GM18858 (cell line): ENCODE results near the gene CFAP126.
"Not testable (repeated sequence)": the region's sequence is repeated elsewhere in the genome, so short reads cannot be mapped to it uniquely, and the experiment has no call there.

Experiments used
- ATAC-seq: cut with Tn5 transposase; IDR thresholded peaks from one replicate; pipeline ENCODE4 v1.9.1; 2021; ENCODE audit not compliant: unreplicated experiment

Gene CFAP126

GRCh38 chr1:161382214-161383019, 14.7 kb upstream of the CFAP126 start:
- ATAC-seq, result no peak

DNA sequence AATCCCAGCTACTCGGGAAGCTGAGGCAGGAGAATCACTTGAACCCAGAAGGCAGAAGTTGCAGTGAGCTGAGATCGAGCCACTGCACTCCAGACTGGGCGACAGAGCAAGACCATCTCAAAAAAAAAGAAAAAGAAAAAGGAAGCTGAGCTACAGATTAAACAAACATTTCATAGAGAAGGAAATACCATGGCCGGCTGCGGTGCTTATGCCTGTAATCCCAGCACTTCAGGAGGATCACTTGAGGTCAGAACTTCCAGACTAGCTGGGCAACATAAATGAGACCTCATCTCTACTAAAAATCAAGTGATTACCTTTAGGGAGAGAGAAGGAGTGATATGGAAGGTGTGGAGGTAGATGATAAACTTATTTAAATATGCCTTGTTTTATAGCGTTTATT, 14.0 kb upstream of the CFAP126 start:
- ATAC-seq, result no peak

GRCh38 chr1:161379071-161379470, 11.4 kb upstream of the CFAP126 start:
- no peak for ATAC-seq

DNA sequence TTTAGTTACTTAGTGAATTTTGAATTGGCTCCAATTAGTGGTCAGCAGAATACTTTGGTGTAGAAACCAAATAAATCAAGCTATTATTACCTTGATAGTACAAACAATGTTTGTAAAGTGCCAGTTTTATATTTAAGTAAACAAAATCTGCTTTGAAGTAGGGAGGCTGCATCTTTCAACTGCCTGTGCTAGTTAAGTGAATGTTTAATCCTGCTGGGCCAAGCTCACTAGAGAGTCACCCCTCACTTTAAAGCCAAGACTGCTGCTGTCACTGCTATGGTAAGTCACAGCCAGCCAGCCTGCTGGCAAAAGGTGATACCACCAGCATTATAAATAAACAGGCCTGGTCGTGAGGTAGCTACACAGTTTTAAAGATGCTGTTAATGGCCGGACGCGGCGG, 10.3 kb upstream of the CFAP126 start:
- no peak for ATAC-seq

GRCh38 chr1:161374373-161374772, 6.7 kb upstream of the CFAP126 start:
- ATAC-seq, result no peak

DNA sequence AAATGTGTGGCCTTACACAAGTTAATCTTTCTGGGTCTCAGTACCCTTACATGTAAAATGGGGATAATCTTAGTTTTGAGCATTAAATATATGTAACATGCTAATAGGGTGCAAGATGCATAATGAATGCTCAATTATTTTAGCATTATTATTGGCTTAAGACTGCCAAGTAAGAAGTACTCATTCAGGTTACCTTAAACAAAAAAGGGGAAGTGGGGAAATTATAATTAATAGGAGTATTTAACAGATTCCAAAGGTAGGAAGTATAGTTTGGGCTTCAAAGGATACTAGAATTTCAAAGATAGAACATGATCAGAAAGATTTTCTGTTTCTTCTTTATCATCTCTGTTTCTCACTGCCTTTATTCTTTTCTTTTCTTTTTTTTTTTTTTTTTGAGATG, 5.8 kb upstream of the CFAP126 start:
- no peak for ATAC-seq

- ATAC-seq, result no peak
These were observed 2.5 kb downstream of the CFAP126 start for GRCh38 chr1:161365207-161365606.

GRCh38 chr1:161364332-161364731, 3.3 kb downstream of the CFAP126 start:
- ATAC-seq, result no peak

- no peak for ATAC-seq
These were observed 8.4 kb downstream of the CFAP126 start for GRCh38 chr1:161359291-161359690.

DNA sequence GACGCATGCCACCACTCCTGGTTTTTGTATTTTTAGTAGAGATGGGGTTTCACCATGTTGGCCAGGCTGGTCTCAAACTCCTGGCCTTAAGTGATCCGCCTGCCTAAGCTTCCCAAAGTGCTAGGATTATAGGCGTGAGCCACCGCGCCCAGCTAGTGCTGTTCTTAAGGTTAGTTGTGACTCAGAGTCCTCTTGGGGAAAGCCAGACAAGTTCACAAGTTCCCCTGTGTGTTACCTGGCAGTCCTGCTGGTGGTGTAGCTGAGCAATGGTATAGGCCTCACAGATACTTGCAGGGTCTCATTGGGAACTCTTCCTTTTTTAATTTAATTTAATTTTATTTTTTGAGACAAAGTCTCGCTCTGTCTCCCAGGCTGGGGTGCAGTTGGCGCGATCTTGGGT, 10.6 kb downstream of the CFAP126 start:
- ATAC-seq, result no peak

DNA sequence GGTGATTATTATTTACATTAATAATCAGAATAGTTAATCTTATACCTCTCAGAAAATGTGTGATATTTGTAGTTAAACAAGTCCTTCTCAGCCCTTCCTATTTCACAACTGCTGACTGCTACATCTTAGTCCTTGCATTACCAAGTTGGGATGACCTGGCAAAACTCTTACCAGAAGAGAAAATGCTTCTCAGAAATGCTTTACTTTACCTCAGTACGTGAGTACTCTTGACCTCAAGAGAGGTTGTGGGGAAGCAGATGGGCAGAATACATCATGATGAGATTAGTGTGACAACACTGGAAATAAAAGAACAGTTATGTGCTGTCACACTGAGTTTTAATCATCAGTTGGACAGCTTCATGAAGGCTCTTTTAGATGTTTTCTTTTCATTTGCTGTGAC, 16.2 kb downstream of the CFAP126 start:
- no peak for ATAC-seq

GRCh38 chr1:161350671-161351070, 17.0 kb downstream of the CFAP126 start:
- no peak for ATAC-seq

GRCh38 chr1:161342821-161343220, 24.9 kb downstream of the CFAP126 start:
- ATAC-seq, result no peak

DNA sequence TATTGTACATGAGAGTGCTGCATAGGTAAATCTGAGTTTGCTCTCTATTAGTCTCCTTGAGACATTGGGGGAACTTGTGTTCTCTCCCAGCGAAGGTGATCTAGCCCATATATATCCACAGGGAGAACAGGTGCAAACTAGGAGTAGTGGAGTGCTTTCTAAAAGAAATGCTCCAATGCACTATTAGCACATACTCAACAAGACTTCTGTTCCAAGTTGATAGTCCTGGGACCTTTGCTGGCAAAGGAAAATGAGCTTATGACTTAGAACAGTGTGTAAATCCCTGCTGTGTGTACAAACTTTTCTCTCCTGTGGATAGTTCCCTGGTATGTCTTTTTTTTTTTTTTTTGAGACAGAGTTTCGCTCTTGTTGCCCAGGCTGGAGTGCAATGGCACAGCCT, 25.5 kb downstream of the CFAP126 start:
- no peak for ATAC-seq

DNA sequence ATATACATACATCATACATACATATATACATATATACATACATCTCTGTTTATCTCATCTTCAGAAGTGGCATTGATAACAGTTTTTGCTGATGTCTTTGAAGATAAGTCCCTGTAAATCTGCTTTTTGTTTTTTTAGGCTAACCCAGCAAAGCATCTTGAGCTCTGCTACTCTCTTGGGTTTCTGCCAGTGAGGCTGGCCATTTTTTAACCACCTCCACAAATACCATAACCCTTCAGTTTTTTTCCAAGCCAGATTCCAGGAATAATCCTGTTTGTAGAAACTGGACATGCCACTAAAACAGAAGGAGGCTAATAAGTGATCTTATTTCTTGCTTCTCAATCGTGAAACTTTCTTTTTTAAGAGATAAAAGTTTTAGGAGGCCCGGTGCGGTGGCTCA, 31.9 kb downstream of the CFAP126 start:
- ATAC-seq, result no peak

DNA sequence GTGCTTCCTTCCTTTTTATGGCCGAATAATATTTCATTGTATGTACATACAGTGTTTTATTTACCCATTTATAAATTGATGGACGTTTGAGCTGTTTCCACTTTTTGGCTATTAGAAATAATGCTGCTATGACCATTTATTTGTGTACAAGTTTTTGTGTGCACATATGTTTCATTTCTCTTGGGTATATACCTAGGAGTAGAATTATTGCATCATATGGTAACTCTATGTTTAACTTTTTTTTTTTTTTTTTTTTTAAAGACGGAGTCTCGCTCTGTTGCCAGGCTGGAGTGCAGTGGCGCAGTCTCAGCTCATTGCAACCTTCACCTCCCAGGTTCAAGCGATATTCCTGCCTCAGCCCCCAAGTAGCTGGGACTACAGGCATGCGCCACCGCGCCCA, 34.5 kb downstream of the CFAP126 start:
- no peak for ATAC-seq

DNA sequence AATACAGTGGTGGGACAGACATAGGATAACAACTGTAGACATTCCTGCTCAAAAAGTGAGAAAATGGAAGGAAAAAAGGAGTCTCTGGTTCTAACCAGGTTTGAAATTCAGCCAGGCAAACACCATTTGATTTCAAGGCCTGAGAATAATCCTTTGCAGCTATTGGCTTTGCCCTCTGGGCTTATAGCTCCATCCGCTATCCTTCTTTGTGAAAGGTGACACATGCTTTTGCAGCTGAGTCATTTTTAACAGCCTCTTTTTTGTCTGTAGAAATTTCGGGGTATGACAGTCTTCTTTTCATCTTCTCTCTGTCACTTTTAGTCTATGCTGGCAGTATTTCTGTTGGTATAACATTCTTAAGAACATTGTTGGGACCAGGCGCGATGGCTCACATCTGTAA, 37.3 kb downstream of the CFAP126 start:
- no peak for ATAC-seq

GRCh38 chr1:161324020-161324419, 43.7 kb downstream of the CFAP126 start:
- ATAC-seq, result no peak

DNA sequence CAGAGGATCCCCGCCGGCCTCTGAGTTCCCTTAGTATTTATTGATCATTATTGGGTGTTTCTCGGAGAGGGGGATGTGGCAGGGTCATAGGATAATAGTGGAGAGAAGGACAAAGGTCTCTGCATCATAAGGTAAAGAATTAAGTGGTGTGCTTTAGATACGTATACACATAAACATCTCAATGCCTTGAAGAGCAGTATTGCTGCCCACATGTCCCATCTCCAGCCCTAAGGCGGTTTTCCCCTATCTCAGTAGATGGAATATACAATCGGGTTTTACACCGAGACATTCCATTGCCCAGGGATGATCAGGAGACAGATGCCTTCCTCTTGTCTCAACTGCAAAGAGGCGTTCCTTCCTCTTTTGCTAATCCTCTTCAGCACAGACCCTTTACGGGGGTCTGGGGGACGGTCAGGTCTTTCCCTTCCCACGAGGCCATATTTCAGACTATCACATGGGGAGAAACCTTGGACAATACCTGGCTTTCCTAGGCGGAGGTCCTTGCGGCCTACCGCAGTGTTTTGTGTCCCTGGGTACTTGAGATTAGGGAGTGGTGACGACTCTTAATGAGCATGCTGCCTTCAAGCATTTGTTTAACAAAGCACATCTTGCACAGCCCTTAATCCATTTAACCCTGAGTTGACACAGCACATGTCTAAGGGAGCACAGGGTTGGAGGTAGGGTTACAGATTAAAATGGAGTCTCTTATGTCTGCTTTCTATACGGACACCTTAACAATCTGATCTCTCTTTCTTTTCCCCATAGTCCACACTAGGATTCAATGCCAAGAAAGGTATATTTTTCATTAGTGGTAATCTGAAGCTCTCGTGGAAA, 51.6 kb downstream of the CFAP126 start:
- not testable (repeated sequence) for ATAC-seq
